GM13977 (cell line): ENCODE results near the gene SLC6A6.

Experiments used
- DNase-seq: peaks from one replicate; pipeline ENCODE4 v3.0.0; 2012; ENCODE audit warnings: low spot score
- CTCF ChIP-seq: IDR thresholded peaks from 2 replicates; pipeline ENCODE4 v1.5.1; 2012; ENCODE audit warnings: mild to moderate bottlenecking, control low read depth; ENCODE audit not compliant: insufficient read depth; ENCODE audit errors: extremely low read depth, missing control alignments
- in situ Hi-C: fragments of 300-500 bp; cut with MboI; formaldehyde crosslinking; loops from one replicate; pipeline ENCODE4 v1.12.0; 2022; ENCODE audit warnings: low sequenced_read_pairs, low pct_unique_long_range_greater_than_20kb, mixed read lengths, inconsistent platforms; ENCODE audit not compliant: unreplicated experiment

The SLC6A6 gene

DNA sequence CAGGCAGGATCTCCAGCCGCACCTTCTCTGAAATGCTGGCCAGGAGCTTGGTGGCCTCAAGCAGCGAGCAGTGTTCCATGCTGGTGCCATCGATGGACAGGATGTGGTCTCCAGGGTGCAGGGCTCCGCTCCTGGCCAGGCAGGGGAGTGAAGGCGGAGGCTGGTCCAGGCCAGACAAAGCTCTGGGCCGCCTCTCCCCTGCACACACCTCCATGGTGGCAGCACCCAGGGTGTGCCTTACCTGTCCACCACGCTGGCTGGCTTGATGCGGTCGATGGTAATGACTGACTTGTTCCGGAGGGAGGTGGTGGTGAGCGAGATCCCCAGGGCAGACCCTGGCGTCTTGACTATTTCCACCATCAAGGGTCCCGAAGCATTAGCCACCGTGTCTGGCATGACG, 117.7 kb downstream of the SLC6A6 start:
- TF ChIP-seq CTCF: no peak
- DNase-seq: no peak
- in situ Hi-C loops: no loop called here

DNA sequence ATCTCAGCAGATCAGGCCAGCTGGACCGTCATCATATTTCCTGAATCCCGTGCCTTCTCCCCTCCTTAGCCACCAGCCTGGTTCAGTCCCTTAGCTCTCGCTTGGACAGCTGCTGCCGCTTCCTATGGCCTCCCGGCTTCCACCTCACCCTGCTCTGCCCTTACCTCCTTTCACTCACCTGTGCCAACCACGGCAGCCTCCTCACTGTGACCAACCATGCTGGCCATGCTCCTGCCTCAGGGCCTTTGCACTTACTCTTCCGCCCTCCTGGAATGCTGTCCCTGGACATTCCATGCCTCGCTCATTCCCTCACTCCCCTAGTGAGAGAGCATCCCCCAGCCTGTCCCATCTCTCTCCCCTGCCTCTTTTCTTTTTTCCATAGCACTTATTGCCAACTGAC, 118.6 kb downstream of the SLC6A6 start:
- no peak for DNase-seq
- in situ Hi-C loops: no loop called here
- TF ChIP-seq CTCF: no peak

DNA sequence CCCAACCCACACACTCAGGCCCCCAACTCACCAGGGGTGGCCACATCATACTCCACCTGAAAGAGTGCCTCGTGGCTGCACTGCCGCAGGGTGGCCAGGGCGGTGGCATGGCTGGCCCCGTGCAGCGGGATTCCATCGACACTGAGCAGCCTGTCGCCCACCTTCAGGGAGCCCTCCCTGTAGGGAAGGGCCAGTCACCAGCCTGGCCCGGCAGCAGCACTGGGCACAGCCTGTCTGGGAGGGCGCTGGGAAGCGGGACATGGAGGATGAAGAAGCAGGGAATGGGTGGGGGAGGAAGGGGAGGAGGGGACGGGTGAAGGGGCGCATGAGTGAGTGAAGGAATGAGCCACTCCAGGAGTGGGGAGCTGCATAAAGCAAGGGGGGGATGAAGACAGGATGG, 119.2 kb downstream of the SLC6A6 start:
- no peak for TF ChIP-seq CTCF
- no peak for DNase-seq
- in situ Hi-C loops: no loop called here

GRCh38 chr3:14522129-14522691, 119.8 kb downstream of the SLC6A6 start:
- in situ Hi-C loops: no loop called here
- TF ChIP-seq CTCF: no peak
- no peak for DNase-seq

DNA sequence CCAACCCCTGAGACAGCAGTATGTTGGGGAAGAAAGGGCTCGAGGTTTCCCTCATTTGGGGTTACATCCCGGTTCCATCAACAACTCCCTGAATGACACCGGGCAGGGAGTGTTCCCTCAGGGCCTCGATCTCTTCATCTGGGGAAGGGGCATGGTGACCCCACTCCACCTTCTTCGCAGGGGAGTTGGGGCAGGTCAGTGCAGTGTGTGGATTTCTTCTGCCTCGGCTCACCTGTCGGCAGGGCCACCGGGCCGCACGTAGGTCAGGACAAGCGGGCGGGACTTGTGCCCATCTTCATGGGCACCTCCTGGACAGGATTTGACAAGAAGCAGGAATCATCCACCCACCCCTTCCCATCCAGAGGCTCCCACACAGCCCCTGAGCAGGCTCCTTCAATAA, 120.4 kb downstream of the SLC6A6 start:
- no peak for TF ChIP-seq CTCF
- in situ Hi-C loops: no loop called here
- no peak for DNase-seq

GRCh38 chr3:14523792-14524191, 121.4 kb downstream of the SLC6A6 start:
- in situ Hi-C loops: no loop called here
- TF ChIP-seq CTCF: no peak
- DNase-seq: no peak

GRCh38 chr3:14524311-14524711, 121.9 kb downstream of the SLC6A6 start:
- no peak for TF ChIP-seq CTCF
- in situ Hi-C loops: no loop called here
- DNase-seq: no peak
